Measurements from ENCODE around the gene FERMT1.

Gene FERMT1

GRCh38 chr20:6030453-6031080 is 92.3 kb downstream of the FERMT1 start:
- Histone ChIP-seq H3K27me3 (ENCODE audit: insufficient read depth, poor library complexity, severe bottlenecking) (no peaks in the 10 kb centered on the region), H3K27ac (ENCODE audit: poor library complexity, severe bottlenecking) (no peak overlapping the region), H3K9me3 (ENCODE audit: severe bottlenecking) (no peaks in the 10 kb centered on the region), H3K4me3 (ENCODE audit: severe bottlenecking) (no peak overlapping the region), H3K36me3 (ENCODE audit: low read depth) (peaks cover 61% of the 10 kb centered on the region), H3K4me1 (ENCODE audit: insufficient read depth, poor library complexity, severe bottlenecking) (no peaks in the 10 kb centered on the region)
- TF ChIP-seq, protein P1, sequence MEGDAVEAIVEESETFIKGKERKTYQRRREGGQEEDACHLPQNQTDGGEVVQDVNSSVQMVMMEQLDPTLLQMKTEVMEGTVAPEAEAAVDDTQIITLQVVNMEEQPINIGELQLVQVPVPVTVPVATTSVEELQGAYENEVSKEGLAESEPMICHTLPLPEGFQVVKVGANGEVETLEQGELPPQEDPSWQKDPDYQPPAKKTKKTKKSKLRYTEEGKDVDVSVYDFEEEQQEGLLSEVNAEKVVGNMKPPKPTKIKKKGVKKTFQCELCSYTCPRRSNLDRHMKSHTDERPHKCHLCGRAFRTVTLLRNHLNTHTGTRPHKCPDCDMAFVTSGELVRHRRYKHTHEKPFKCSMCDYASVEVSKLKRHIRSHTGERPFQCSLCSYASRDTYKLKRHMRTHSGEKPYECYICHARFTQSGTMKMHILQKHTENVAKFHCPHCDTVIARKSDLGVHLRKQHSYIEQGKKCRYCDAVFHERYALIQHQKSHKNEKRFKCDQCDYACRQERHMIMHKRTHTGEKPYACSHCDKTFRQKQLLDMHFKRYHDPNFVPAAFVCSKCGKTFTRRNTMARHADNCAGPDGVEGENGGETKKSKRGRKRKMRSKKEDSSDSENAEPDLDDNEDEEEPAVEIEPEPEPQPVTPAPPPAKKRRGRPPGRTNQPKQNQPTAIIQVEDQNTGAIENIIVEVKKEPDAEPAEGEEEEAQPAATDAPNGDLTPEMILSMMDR (IDR thresholded peaks at IDR 0.05; ENCODE audit: poor library complexity, severe bottlenecking): no peak
- ATAC-seq (ENCODE audit: low read depth) (no peak), DNase-seq (ENCODE audit: low spot score) (no peak)

- Histone ChIP-seq H3K27ac (ENCODE audit: poor library complexity, severe bottlenecking) (no peak overlapping the region), H3K27me3 (ENCODE audit: insufficient read depth, poor library complexity, severe bottlenecking) (no peaks in the 10 kb centered on the region), H3K4me1 (ENCODE audit: insufficient read depth, poor library complexity, severe bottlenecking) (no peaks in the 10 kb centered on the region), H3K9me3 (ENCODE audit: severe bottlenecking) (peaks cover under 1% of the 10 kb centered on the region), H3K4me3 (ENCODE audit: severe bottlenecking) (no peak overlapping the region), H3K36me3 (ENCODE audit: low read depth) (peaks cover 61% of the 10 kb centered on the region)
- TF ChIP-seq, protein P1 (IDR thresholded peaks at IDR 0.05; ENCODE audit: poor library complexity, severe bottlenecking): no peak
- DNase-seq (ENCODE audit: low spot score): no peak
- no peak for ATAC-seq (ENCODE audit: low read depth)
Observed at GRCh38 chr20:6029538-6029937, 93.3 kb downstream of the FERMT1 start.

DNA sequence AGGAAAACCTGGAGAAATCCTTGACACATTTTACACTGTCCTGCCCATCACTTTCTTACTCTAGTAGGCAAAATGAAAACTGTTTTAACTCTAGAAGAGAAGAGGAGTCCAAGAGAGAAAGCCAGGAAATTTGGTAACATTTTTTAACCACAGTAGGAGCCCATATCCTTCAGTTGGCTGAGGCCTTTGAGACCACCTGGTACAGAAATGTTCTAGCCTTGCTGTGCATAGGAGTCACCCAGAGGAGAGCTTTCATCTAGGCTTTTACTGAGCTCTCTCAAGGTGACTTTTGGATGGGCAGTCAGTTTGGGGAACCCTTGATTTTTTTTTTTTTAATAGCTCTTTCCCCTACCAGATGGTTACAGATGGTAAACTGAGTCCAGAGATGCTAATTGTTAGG is 94.0 kb downstream of the FERMT1 start:
- ATAC-seq (ENCODE audit: low read depth): no peak
- Histone ChIP-seq H3K4me1 (ENCODE audit: insufficient read depth, poor library complexity, severe bottlenecking) (no peaks in the 10 kb centered on the region), H3K9me3 (ENCODE audit: severe bottlenecking) (peaks cover 4% of the 10 kb centered on the region), H3K36me3 (ENCODE audit: low read depth) (peaks cover 61% of the 10 kb centered on the region), H3K27ac (ENCODE audit: poor library complexity, severe bottlenecking) (no peak overlapping the region), H3K27me3 (ENCODE audit: insufficient read depth, poor library complexity, severe bottlenecking) (no peaks in the 10 kb centered on the region), H3K4me3 (ENCODE audit: severe bottlenecking) (no peak overlapping the region)
- TF ChIP-seq, protein P1 (IDR thresholded peaks at IDR 0.05; ENCODE audit: poor library complexity, severe bottlenecking): no peak
- no peak for DNase-seq (ENCODE audit: low spot score)

- H3K4me3 ChIP-seq (ENCODE audit: severe bottlenecking): no peak overlapping the region
- no peak overlapping the region for H3K27ac ChIP-seq (ENCODE audit: poor library complexity, severe bottlenecking)
- DNase-seq (ENCODE audit: low spot score) (no peak), ATAC-seq (ENCODE audit: low read depth) (no peak)
- peaks cover 71% of the 10 kb centered on the region for H3K36me3 ChIP-seq (ENCODE audit: low read depth)
- TF ChIP-seq, protein P1 (IDR thresholded peaks at IDR 0.05; ENCODE audit: poor library complexity, severe bottlenecking): no peak
- H3K9me3 ChIP-seq (ENCODE audit: severe bottlenecking): peaks cover 4% of the 10 kb centered on the region
- no peaks in the 10 kb centered on the region for H3K4me1 ChIP-seq (ENCODE audit: insufficient read depth, poor library complexity, severe bottlenecking)
- no peaks in the 10 kb centered on the region for H3K27me3 ChIP-seq (ENCODE audit: insufficient read depth, poor library complexity, severe bottlenecking)
Observed at GRCh38 chr20:6026051-6026450, 96.8 kb downstream of the FERMT1 start.
